Adipocyte (in vitro differentiated cells): Measurements from ENCODE around the gene ATP1A2.
A peak's percentile ranks its signal among the peaks of the same experiment; 100 is the strongest.

Source experiments
- DNase-seq: peaks from one replicate; pipeline ENCODE4 v3.0.0-alpha.2; 2015; ENCODE audit warnings: low read depth
- H3K27me3 ChIP-seq: replicated peaks from 2 replicates; pipeline ENCODE4 v1.7.0; 2013; ENCODE audit warnings: mild to moderate bottlenecking, low read length, moderate library complexity; ENCODE audit not compliant: control insufficient read depth, insufficient read depth
- H3K36me3 ChIP-seq: 2 replicates; pipeline ENCODE4 v1.7.0; 2013; ENCODE audit warnings: low read length, mild to moderate bottlenecking, moderate library complexity; ENCODE audit not compliant: control insufficient read depth, insufficient read depth, severe bottlenecking
- H3K4me1 ChIP-seq: 2 replicates; pipeline ENCODE4 v1.7.0; 2013; ENCODE audit warnings: mild to moderate bottlenecking, low read length, moderate library complexity; ENCODE audit not compliant: control insufficient read depth, insufficient read depth
- H3K4me3 ChIP-seq: 2 replicates; pipeline ENCODE4 v1.7.0; 2013; ENCODE audit warnings: mild to moderate bottlenecking, low read length, moderate library complexity
- H3K9ac ChIP-seq: 2 replicates; pipeline ENCODE4 v1.7.0; 2013; ENCODE audit warnings: mild to moderate bottlenecking, low read length, moderate library complexity
- H3K9me3 ChIP-seq: 2 replicates; pipeline ENCODE4 v1.7.0; 2013; ENCODE audit warnings: mild to moderate bottlenecking, low read length, moderate library complexity; ENCODE audit not compliant: control insufficient read depth

The ATP1A2 gene

DNA sequence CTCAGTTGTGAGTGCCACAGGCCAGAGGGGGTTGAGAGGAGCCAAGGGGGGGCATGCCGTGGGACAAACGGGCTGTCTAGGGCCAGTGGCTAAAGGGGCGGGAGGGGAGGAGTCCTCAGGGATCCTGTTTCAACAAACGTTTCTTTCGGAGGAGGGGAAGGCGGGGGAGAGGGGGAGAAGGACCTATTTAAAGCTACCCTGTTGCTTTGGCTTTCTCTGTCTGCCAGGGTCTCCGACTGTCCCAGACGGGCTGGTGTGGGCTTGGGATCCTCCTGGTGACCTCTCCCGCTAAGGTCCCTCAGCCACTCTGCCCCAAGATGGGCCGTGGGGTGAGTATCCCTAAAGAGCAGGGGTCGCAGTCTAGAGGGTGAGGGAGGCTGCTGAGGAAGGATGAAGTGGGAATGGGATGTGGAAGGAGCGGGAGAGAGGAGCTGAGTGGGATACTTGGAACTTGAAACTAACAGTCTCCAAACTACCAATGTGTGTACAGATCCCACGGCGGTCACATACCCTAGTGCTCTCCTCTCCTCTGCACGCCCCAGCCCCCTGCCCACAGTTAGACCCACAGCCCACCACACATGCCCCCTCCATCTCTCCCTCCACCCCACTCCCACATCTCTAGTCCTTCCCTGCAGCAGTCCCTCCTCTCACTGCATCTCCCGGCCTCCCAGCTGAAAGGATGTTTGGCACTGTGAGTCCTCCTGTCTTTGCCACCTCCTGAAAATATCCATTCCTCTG lies at the start of gene ATP1A2:
ATP1A2 (plus strand) TSS at position 215 of the 738 bp plus-strand sequence; CDS start at position 318, 103 bp downstream.
- peaks cover 17% of the 10 kb centered on the region for H3K27me3 ChIP-seq
- no peak within 1 kb of the TSS for H3K4me3 ChIP-seq
- DNase-seq: no peak
- peaks cover 24% of the 10 kb centered on the region for H3K4me1 ChIP-seq
- no peaks in the 10 kb centered on the region for H3K36me3 ChIP-seq
- H3K9ac ChIP-seq: no peak within 1 kb of the TSS
- H3K9me3 ChIP-seq: no peaks in the 10 kb centered on the region

DNA sequence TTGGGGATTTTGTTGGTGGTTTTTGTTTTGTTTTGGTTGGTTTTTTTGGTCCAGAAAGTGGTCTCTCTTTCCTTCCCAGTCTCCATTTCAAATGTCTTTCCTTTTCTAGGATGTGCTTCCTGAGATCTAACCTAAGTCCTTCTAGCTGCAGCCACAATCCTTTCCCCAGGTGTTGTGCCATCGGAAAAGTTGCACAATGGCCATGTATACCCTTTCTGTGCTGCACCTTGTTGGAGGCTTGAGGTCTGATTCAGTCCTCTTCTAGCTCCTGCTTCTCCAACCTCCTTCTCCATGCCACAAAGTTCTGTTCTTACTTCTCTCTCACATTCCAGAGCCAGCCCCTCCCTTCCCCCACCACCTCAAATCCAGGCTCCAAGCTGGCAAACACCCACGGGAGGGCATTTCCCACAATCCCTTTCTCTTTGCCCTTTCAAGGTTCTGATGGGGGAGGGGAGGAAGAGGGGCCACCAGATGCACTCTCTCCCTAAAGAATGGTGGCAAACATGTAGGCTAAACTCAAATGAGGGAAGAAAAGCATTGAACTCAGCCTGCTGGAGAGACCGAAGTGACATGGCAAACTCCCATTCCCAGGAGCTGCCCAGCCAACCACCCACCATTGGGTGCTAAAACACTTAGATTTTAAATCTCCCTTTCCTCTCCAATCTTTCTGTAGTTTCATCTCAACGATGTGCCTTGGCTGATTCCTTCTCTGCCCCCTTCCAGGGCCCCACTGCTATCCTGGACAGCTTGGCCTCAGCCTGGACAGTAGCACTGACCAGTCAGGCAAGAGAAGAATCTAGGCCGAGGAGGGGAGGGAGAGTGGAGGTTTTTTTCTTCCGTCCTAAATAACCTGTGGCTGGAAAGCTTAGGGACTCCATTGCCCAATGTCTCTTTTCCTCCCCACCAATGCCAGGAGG lies 48.5 kb upstream of the ATP1A2 start:
- no peak for DNase-seq
- Histone ChIP-seq H3K9me3 (no peaks in the 10 kb centered on the region), H3K36me3 (no peaks in the 10 kb centered on the region), H3K9ac (no peak overlapping the region), H3K4me3 (no peak overlapping the region), H3K4me1 (peaks cover 4% of the 10 kb centered on the region), H3K27me3 (peaks cover 39% of the 10 kb centered on the region)

DNA sequence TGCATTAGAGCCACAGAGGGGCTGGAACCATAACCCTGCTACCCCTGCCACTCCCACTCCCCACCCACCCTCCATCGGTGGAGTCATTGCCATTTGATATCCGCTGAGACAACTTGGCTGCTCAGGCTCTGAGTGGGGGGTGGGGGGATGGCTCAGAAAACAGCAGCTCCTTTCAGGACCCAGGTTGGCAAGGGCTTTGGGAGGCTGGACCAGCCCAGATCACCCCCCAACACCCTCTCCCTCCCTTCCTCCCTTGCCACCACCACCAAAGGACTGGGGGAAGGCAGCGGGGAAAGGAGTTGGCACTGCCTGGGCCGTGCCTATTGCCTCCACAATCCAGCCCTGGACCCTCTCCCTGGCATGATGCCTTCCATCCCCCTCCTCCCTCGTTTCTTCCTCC lies 47.3 kb upstream of the ATP1A2 start:
- H3K36me3 ChIP-seq: no peaks in the 10 kb centered on the region
- no peaks in the 10 kb centered on the region for H3K9me3 ChIP-seq
- no peak for DNase-seq
- H3K27me3 ChIP-seq: peaks cover 31% of the 10 kb centered on the region
- no peak overlapping the region for H3K9ac ChIP-seq
- H3K4me1 ChIP-seq: peaks cover 4% of the 10 kb centered on the region
- no peak overlapping the region for H3K4me3 ChIP-seq

DNA sequence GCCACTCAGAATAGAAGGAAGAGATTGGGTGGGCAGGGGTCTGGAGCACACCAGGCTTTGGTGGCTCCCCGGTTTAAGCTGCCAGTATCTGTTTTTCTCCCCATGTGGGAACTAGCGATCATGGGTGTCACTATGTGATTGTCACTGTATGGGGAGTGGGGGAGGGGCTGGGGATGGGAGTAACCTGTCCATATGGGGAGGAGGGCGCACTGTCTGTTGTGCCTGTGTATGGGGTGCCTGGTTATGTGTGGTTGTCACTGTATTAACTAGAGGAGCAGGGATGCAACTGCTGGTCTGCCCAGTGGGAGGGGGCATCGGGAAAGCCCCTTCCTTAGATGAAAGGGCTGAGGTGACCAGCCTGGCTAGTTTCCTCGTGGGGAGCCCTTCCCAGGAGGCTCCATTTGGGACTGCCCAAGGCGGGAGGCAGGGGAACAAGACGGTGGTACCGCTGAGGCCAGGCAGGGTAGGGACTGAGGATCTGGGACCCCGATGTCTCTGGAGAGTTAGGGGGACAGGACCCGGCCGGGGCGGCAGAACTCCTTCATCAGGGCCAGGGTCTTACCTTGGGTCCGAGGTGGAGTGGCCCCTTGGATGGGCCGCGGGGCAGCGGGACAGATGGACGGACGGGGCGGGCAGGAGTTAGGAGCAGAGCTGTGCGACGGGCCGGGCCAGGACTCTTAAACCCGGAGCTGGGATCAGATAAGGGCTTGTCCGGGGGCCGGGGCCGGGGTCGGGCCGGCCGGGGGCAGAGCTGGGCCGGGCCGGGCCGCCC lies 45.9 kb upstream of the ATP1A2 start, which contains the start of gene KCNJ10:
KCNJ10 (minus strand) TSS at position 701 of the 772 bp plus-strand sequence. CDS start 27,628 bp downstream, outside the sequence.
- Histone ChIP-seq H3K36me3 (no peaks in the 10 kb centered on the region), H3K27me3 (peaks cover 35% of the 10 kb centered on the region), H3K4me3 (peak within 1 kb of the TSS; percentile 84), H3K4me1 (peaks cover 4% of the 10 kb centered on the region), H3K9ac (peak within 1 kb of the TSS; percentile 30), H3K9me3 (no peaks in the 10 kb centered on the region)
- DNase-seq: no peak

DNA sequence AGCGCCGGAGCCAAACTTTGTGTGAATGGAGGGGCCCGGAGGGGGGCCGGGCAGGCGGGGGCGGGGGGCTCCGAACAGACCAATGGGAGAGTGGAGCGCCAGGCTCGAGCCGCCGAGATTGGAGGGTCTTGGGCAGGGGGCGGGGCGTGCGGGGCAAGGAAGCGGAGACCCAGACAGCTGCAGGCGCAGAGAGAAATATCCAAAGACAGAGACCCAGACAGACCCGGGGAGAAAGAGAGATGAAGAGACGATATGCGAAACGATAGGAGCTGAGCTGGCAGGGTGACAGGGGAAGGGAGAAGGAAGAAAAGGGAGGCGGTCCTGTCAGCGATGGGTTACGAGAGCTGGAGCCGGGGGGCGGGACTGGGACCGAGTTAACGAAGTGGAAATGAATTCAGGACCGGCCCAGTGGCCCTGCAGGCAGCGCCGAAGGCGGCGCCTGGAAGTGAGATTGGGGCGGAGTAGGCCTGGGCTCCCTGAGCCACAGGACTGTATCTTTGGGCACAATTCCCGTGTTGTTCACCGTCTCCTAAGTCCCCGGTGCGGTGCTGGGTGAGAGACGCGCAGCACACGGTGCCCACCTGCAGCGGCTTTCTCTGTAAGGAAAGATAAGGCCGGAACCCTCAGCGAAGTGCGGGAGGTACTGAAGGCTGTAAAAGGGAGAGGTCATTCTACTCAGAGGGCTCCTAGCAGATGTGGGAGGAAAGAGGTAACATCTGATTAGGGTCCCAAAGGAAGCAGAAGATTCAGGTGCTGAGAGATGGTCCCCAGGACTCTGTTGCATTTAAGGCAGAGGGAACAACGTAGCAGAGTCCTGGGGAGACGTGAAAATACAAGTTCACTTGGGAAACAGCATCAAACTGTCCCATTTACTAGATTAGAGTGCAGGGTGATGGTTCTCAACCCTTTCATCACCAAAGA lies 45.1 kb upstream of the ATP1A2 start:
- Histone ChIP-seq H3K4me3 (peak overlapping the region; percentile 84), H3K9ac (peak overlapping the region; percentile 30), H3K27me3 (peaks cover 42% of the 10 kb centered on the region), H3K36me3 (no peaks in the 10 kb centered on the region), H3K4me1 (peaks cover 4% of the 10 kb centered on the region), H3K9me3 (no peaks in the 10 kb centered on the region)
- DNase-seq: peak; percentile 86

DNA sequence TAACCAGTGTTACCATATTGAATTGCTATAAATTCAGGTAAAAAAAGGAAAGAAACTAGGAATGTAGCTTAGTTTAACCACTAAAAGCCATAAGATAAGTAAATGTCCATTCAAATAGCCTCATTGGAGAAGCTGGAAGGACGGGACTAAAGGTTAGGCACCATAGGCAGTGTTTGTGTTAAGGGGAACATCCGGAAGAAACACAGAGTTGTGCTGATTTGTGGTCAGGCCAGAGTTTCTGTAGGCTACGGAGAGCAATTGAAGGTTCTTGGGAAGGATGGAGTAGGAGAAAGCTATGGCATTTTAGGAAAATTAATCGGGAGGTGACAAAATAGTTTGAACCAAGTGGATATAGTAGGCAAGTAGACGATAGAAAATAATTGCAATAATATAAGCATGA lies 44.3 kb upstream of the ATP1A2 start:
- Histone ChIP-seq H3K9ac (no peak overlapping the region), H3K36me3 (no peaks in the 10 kb centered on the region), H3K4me1 (peaks cover 4% of the 10 kb centered on the region), H3K27me3 (peaks cover 46% of the 10 kb centered on the region), H3K9me3 (no peaks in the 10 kb centered on the region), H3K4me3 (no peak overlapping the region)
- DNase-seq: no peak

DNA sequence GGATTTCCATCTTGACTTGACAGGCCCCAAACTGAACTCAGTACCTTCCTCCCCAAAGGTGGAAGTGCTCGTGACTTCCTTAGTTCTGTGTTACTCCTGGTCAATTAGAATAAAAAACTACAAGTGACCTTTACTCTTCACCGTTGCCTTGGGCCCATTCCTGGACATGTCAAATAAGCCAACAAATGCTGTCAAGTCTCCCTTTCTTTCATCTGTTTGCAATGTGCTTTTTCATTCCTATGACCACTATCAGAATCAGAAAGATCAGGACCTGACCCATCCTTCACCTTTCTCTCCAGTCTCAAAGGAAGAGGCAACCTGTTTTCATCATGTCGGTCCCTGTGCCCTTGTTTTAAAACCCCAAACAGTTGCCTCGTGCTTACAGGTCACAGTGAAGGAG lies 40.7 kb upstream of the ATP1A2 start:
- H3K36me3 ChIP-seq: no peaks in the 10 kb centered on the region
- H3K4me3 ChIP-seq: no peak overlapping the region
- peaks cover 56% of the 10 kb centered on the region for H3K27me3 ChIP-seq
- H3K9ac ChIP-seq: no peak overlapping the region
- H3K9me3 ChIP-seq: no peaks in the 10 kb centered on the region
- DNase-seq: no peak
- H3K4me1 ChIP-seq: peaks cover 4% of the 10 kb centered on the region

DNA sequence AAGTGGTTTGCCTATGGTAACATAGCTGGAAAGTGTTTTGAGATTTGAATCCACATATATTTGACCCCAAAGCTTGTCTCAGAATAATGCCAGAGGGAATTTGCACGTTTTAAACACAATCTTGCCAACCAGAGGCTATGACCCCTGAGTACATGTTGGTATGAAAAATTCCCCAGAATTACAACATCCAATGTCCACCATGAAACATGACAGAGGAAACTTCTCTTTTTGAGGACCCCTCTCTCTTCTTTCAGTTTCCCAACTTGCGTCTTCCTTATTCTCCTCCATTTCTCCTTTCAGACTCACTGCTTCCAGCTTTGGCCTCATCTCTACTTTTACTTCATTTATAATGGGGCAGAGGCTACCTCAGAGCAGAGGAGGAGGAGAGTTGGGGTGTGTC lies 39.7 kb upstream of the ATP1A2 start:
- DNase-seq: no peak
- Histone ChIP-seq H3K9ac (no peak overlapping the region), H3K4me1 (peaks cover under 1% of the 10 kb centered on the region), H3K27me3 (peaks cover 64% of the 10 kb centered on the region), H3K9me3 (no peaks in the 10 kb centered on the region), H3K36me3 (no peaks in the 10 kb centered on the region), H3K4me3 (no peak overlapping the region)

DNA sequence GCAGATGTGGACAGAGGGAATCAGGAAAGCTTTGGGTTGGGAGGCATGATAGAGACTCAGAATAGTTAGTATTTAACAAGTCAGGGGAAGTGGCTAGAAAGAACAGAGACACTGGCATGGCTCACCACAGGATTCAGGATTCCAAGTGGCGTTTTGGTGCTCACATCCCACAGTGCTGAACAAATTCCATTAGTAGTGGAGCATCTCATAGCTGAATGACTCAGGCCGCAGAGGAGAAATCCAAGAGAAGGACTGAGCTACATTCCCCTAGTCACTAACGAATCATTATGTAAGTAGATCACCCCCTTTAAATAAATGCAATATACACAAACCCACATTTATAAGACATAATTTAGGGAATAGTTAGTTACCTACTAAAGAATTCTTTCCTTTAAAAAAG lies 39.3 kb upstream of the ATP1A2 start:
- H3K27me3 ChIP-seq: peaks cover 62% of the 10 kb centered on the region
- no peak overlapping the region for H3K4me3 ChIP-seq
- peak; percentile 38 for DNase-seq

DNA sequence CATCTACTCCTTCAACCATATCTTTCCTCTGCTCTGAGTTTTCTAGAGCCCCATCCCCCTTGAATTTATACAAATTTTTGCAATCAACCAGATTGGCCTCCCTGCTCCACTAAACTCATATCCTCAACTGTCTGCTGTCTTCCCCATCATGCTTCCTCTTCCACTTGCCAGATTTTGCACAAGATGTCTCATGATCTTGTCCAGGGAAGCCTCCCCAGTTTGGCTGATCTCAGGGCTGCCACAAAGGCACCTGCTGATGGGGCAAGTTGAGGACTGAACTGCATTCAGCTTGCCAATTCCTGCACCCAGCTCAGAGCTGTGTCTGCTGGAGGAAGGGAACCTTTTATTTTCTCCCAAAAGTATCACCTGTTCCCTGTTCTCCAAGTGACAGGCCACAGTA lies 38.1 kb upstream of the ATP1A2 start:
- Histone ChIP-seq H3K4me3 (no peak overlapping the region), H3K9me3 (no peaks in the 10 kb centered on the region), H3K27me3 (peaks cover 65% of the 10 kb centered on the region), H3K9ac (no peak overlapping the region), H3K4me1 (no peaks in the 10 kb centered on the region), H3K36me3 (no peaks in the 10 kb centered on the region)
- DNase-seq: no peak

More for the DNA sequence above, 39.3 kb upstream of the ATP1A2 start:
- Histone ChIP-seq H3K36me3 (no peaks in the 10 kb centered on the region), H3K9me3 (no peaks in the 10 kb centered on the region), H3K9ac (no peak overlapping the region), H3K4me1 (no peaks in the 10 kb centered on the region)
